ENCODE data around the gene GAS6.
A peak's percentile ranks its signal among the peaks of the same experiment; 100 is the strongest.

Gene GAS6

GRCh38 chr13:113802761-113803160 is 61.1 kb downstream of the GAS6 start:
- no peak overlapping the region for H3K4me3 ChIP-seq (ENCODE audit: low read depth, low read length)
- no peaks in the 10 kb centered on the region for H3K36me3 ChIP-seq
- DNase-seq, result no peak
- H3K27me3 ChIP-seq (ENCODE audit: insufficient read depth, low read depth, severe bottlenecking), result no peaks in the 10 kb centered on the region
- H3K27ac ChIP-seq, result peak overlapping the region; percentile 40; the same call in 1 of the 2 replicates
- H3K9me3 ChIP-seq (ENCODE audit: severe bottlenecking), result peaks cover 6% of the 10 kb centered on the region
- TF ChIP-seq CTCF (IDR thresholded peaks at IDR 0.05; ENCODE audit: low read depth, low read length), result no peak

GRCh38 chr13:113802090-113802531 is 61.8 kb downstream of the GAS6 start:
- no peak for TF ChIP-seq CTCF (IDR thresholded peaks at IDR 0.05; ENCODE audit: low read depth, low read length)
- peaks cover 4% of the 10 kb centered on the region for H3K9me3 ChIP-seq (ENCODE audit: severe bottlenecking)
- no peak overlapping the region; the same call in 1 of the 2 replicates for H3K4me3 ChIP-seq (ENCODE audit: low read depth, low read length)
- H3K36me3 ChIP-seq, result no peaks in the 10 kb centered on the region
- peak overlapping the region; percentile 40 for H3K27ac ChIP-seq
- no peaks in the 10 kb centered on the region for H3K27me3 ChIP-seq (ENCODE audit: insufficient read depth, low read depth, severe bottlenecking)
- peak; percentile 90 for DNase-seq

- H3K27me3 ChIP-seq (ENCODE audit: insufficient read depth, low read depth, severe bottlenecking), result no peaks in the 10 kb centered on the region
- TF ChIP-seq CTCF (IDR thresholded peaks at IDR 0.05; ENCODE audit: low read depth, low read length), result no peak
- H3K9me3 ChIP-seq (ENCODE audit: severe bottlenecking), result peaks cover under 1% of the 10 kb centered on the region
- no peak for DNase-seq
- H3K4me3 ChIP-seq (ENCODE audit: low read depth, low read length), result no peak overlapping the region
- no peaks in the 10 kb centered on the region for H3K36me3 ChIP-seq
- H3K27ac ChIP-seq, result peak overlapping the region; percentile 40
These were observed 62.5 kb downstream of the GAS6 start for GRCh38 chr13:113801289-113801961.

GRCh38 chr13:113800576-113800926 is 63.3 kb downstream of the GAS6 start:
- Histone ChIP-seq H3K36me3 (no peaks in the 10 kb centered on the region), H3K9me3 (ENCODE audit: severe bottlenecking) (no peaks in the 10 kb centered on the region), H3K4me3 (ENCODE audit: low read depth, low read length) (no peak overlapping the region), H3K27me3 (ENCODE audit: insufficient read depth, low read depth, severe bottlenecking) (no peaks in the 10 kb centered on the region), H3K27ac (no peak overlapping the region)
- no peak for TF ChIP-seq CTCF (IDR thresholded peaks at IDR 0.05; ENCODE audit: low read depth, low read length)
- no peak for DNase-seq

GRCh38 chr13:113798200-113798811 is 65.6 kb downstream of the GAS6 start:
- Histone ChIP-seq H3K4me3 (ENCODE audit: low read depth, low read length) (no peak overlapping the region), H3K27ac (no peak overlapping the region), H3K9me3 (ENCODE audit: severe bottlenecking) (no peaks in the 10 kb centered on the region), H3K27me3 (ENCODE audit: insufficient read depth, low read depth, severe bottlenecking) (no peaks in the 10 kb centered on the region), H3K36me3 (no peaks in the 10 kb centered on the region)
- no peak for TF ChIP-seq CTCF (IDR thresholded peaks at IDR 0.05; ENCODE audit: low read depth, low read length)
- DNase-seq, result no peak

Data from WERI-Rb-1 (cell line).